Natural killer cell (primary cell): ENCODE results near the gene ACADL. TPM values are rescaled to one million over a fixed set of nuclear protein-coding genes. Genes with fewer than 3 reads are reported as not detected.

Experiments
- ATAC-seq, 3 donors: fragments of 150-1000 bp in 2 of 3; fragments of 200-7000 bp in 1 of 3; cut with Tn5 transposase; 1 replicate in 1 of 3; 2 replicates in 2 of 3; pipeline ENCODE4 v1.10.0; 2021; ENCODE audit warnings: mild to moderate bottlenecking in 2 of 3, moderate library complexity in 2 of 3
- DNase-seq, 2 donors: peaks; one replicate each; pipeline versions ENCODE4 v3.0.0 to v3.0.0-alpha.2; 2013 to 2021; ENCODE audit warnings: mixed read lengths in 1 of 2
- H3K27ac ChIP-seq: one replicate; pipeline ENCODE4 v1.5.1; 2013; ENCODE audit warnings: mild to moderate bottlenecking, low read length
- H3K27me3 ChIP-seq: one replicate; pipeline ENCODE4 v1.6.1; 2013; ENCODE audit warnings: low read length; ENCODE audit not compliant: control insufficient read depth, insufficient read depth
- H3K36me3 ChIP-seq: one replicate; pipeline ENCODE4 v1.6.1; 2013; ENCODE audit warnings: low read length; ENCODE audit not compliant: control insufficient read depth, insufficient read depth
- H3K4me1 ChIP-seq: one replicate; pipeline ENCODE4 v1.6.1; 2013; ENCODE audit warnings: low read length; ENCODE audit not compliant: control insufficient read depth, insufficient read depth
- H3K4me3 ChIP-seq: one replicate; pipeline ENCODE4 v1.5.1; 2013; ENCODE audit warnings: low read length
- H3K9me3 ChIP-seq: one replicate; pipeline ENCODE4 v1.6.1; 2013; ENCODE audit warnings: low read length; ENCODE audit not compliant: control insufficient read depth, insufficient read depth
- H3K27ac Mint-ChIP-seq, 2 donors: one replicate each; pipeline ENCODE4 v1.8.0; 2022; ENCODE audit warnings: mild to moderate bottlenecking in 2 of 2, mixed read lengths in 2 of 2, moderate library complexity in 1 of 2
- H3K27me3 Mint-ChIP-seq, 2 donors: one replicate each; pipeline ENCODE4 v1.8.0; 2022; ENCODE audit warnings: low read depth in 2 of 2, mixed read lengths in 2 of 2
- H3K36me3 Mint-ChIP-seq: one replicate; pipeline ENCODE4 v1.8.0; 2022; ENCODE audit warnings: mixed read lengths
- H3K4me1 Mint-ChIP-seq, 2 donors: one replicate each; pipeline ENCODE4 v1.8.0; 2022; ENCODE audit warnings: mixed read lengths in 2 of 2
- H3K4me3 Mint-ChIP-seq: one replicate; pipeline ENCODE4 v1.8.0; 2022; ENCODE audit warnings: mild to moderate bottlenecking, moderate library complexity, mixed read lengths
- H3K9me3 Mint-ChIP-seq, 2 donors: one replicate each; pipeline ENCODE4 v1.8.0; 2022; ENCODE audit warnings: mixed read lengths in 2 of 2
- CTCF ChIP-seq: fragments of 200-600 bp; IDR thresholded peaks from one replicate; pipeline ENCODE4 v1.8.0; 2022; ENCODE audit warnings: antibody characterized with exemption
- WGBS: methylation state at CpG from one replicate; pipeline ENCODE4 v1.1.7; 2013; ENCODE audit warnings: missing lambda C conversion rate; ENCODE audit not compliant: insufficient coverage; 5-methylcytosine and 5-hydroxymethylcytosine counted together
- intact Hi-C: fragments of 100-400 bp; cut with micrococcal nuclease; formaldehyde crosslinking; loops from one replicate; pipeline ENCODE4 v1.14.2; 2022
- total RNA-seq, 4 donors: library from RNA; stranded (reverse); fragments of 120-200 nt in 1 of 4; gene quantifications; one replicate each; pipeline versions ENCODE4 v1.2.3 to v1.2.4, GENCODE V29; 2013 to 2022

Gene ACADL
- total RNA-seq, 3 donors from 2014 or later (not counting 1 experiment from before 2014, with no cell fraction given): not detected

- no peaks in the 10 kb centered on the region for H3K4me1 Mint-ChIP-seq
Observed at GRCh38 chr2:210233487-210233886, 8.2 kb upstream of the ACADL start.

GRCh38 chr2:210230984-210231383, 5.7 kb upstream of the ACADL start:
- intact Hi-C loops: no loop called here

More at GRCh38 chr2:210233487-210233886, 8.2 kb upstream of the ACADL start:
- TF ChIP-seq CTCF: no peak
- H3K9me3 ChIP-seq: no peaks in the 10 kb centered on the region
- no peak overlapping the region for H3K4me3 ChIP-seq
- H3K27me3 ChIP-seq: no peaks in the 10 kb centered on the region
- no peak overlapping the region for H3K27ac Mint-ChIP-seq
- peaks cover 18 to 22% of the 10 kb centered on the region in 2 donors for H3K27me3 Mint-ChIP-seq
- H3K4me3 Mint-ChIP-seq: no peak overlapping the region
- no peak for ATAC-seq
- no peaks in the 10 kb centered on the region for H3K4me1 ChIP-seq
- 82% methylated on average over 3 of the region's 3 CpGs for WGBS
- H3K36me3 Mint-ChIP-seq: no peaks in the 10 kb centered on the region
- no peaks in the 10 kb centered on the region for H3K9me3 Mint-ChIP-seq
- intact Hi-C loops: no loop called here
- no peaks in the 10 kb centered on the region for H3K36me3 ChIP-seq
- DNase-seq: no peak
- no peak overlapping the region for H3K27ac ChIP-seq

GRCh38 chr2:210230518-210230917, 5.3 kb upstream of the ACADL start:
- H3K4me3 Mint-ChIP-seq: no peak overlapping the region
- H3K27ac ChIP-seq: no peak overlapping the region
- H3K4me1 ChIP-seq: no peaks in the 10 kb centered on the region
- TF ChIP-seq CTCF: no peak
- DNase-seq (no peak), ATAC-seq (no peak)
- intact Hi-C loops: no loop called here
- H3K4me1 Mint-ChIP-seq: no peaks in the 10 kb centered on the region
- no peak overlapping the region for H3K27ac Mint-ChIP-seq
- 83% methylated on average over 2 of the region's 2 CpGs for WGBS
- no peaks in the 10 kb centered on the region for H3K9me3 Mint-ChIP-seq
- H3K9me3 ChIP-seq: no peaks in the 10 kb centered on the region
- H3K36me3 Mint-ChIP-seq: no peaks in the 10 kb centered on the region
- peaks cover 6% of the 10 kb centered on the region for H3K27me3 ChIP-seq
- H3K4me3 ChIP-seq: no peak overlapping the region
- peaks cover 24 to 28% of the 10 kb centered on the region in 2 donors for H3K27me3 Mint-ChIP-seq
- no peaks in the 10 kb centered on the region for H3K36me3 ChIP-seq

More at GRCh38 chr2:210230984-210231383, 5.7 kb upstream of the ACADL start:
- Histone ChIP-seq H3K27ac (no peak overlapping the region), H3K9me3 (no peaks in the 10 kb centered on the region), H3K4me1 (no peaks in the 10 kb centered on the region), H3K27me3 (peaks cover 2% of the 10 kb centered on the region), H3K36me3 (no peaks in the 10 kb centered on the region), H3K4me3 (no peak overlapping the region)
- H3K36me3 Mint-ChIP-seq: no peaks in the 10 kb centered on the region
- no peak for DNase-seq
- H3K9me3 Mint-ChIP-seq: no peaks in the 10 kb centered on the region
- H3K27me3 Mint-ChIP-seq: peaks cover 22 to 25% of the 10 kb centered on the region in 2 donors
- no peak overlapping the region for H3K4me3 Mint-ChIP-seq
- ATAC-seq: no peak
- no peak overlapping the region for H3K27ac Mint-ChIP-seq
- TF ChIP-seq CTCF: no peak
- no peaks in the 10 kb centered on the region for H3K4me1 Mint-ChIP-seq

- H3K4me3 ChIP-seq: no peak overlapping the region
- peaks cover 8% of the 10 kb centered on the region for H3K27me3 ChIP-seq
- no peaks in the 10 kb centered on the region for H3K36me3 ChIP-seq
- intact Hi-C loops: no loop called here
- ATAC-seq (no peak), DNase-seq (no peak)
- peaks cover 3% of the 10 kb centered on the region for H3K4me1 ChIP-seq
- no peak overlapping the region for H3K4me3 Mint-ChIP-seq
- H3K9me3 Mint-ChIP-seq: no peaks in the 10 kb centered on the region
- 86% methylated on average over 7 of the region's 7 CpGs for WGBS
- peaks cover 0 to 4% of the 10 kb centered on the region in 2 donors for H3K4me1 Mint-ChIP-seq
- no peaks in the 10 kb centered on the region for H3K9me3 ChIP-seq
- no peak overlapping the region for H3K27ac ChIP-seq
- no peak for TF ChIP-seq CTCF
- no peak overlapping the region for H3K27ac Mint-ChIP-seq
- H3K27me3 Mint-ChIP-seq: peaks cover 31 to 39% of the 10 kb centered on the region in 2 donors
- H3K36me3 Mint-ChIP-seq: no peaks in the 10 kb centered on the region
Observed at GRCh38 chr2:210228586-210228985, 3.3 kb upstream of the ACADL start.
